HEK293 (cell line): Measurements from ENCODE around the gene ZNF771.
A peak's percentile ranks its signal among the peaks of the same experiment; 100 is the strongest.

ENCODE experiments used
- CTCF ChIA-PET: fragments of 350-600 bp; formaldehyde crosslinking; extraction: SDS; loops from one replicate; lab custom pipeline; 2021; ENCODE audit warnings: antibody characterized with exemption; lab: Yijun Ruan, JAX
- POLR2A ChIA-PET: fragments of 300-600 bp; formaldehyde crosslinking; extraction: SDS; loops from one replicate; lab custom pipeline; 2020; ENCODE audit warnings: antibody characterized with exemption, inconsistent platforms; lab: Yijun Ruan, JAX
- H3K27ac ChIP-seq: fragments of 200-500 bp; sonication (Bioruptor generic); 2 replicates; pipeline ENCODE4 v1.5.1; 2014; ENCODE audit warnings: low read depth, low read length, control low read depth, inconsistent platforms; ENCODE audit errors: extremely low read depth
- H3K36me3 ChIP-seq, 2 experiments: fragments of 200-500 bp in 1 of 2; sonication (Bioruptor generic) in 1 of 2; 1 replicate in 1 of 2; 2 replicates in 1 of 2; pipeline ENCODE4 v1.5.1; 2014 to 2017; ENCODE audit warnings: inconsistent platforms in 2 of 2, low read length in 2 of 2; ENCODE audit not compliant: control insufficient read depth in 2 of 2, insufficient read depth in 1 of 2
- H3K4me1 ChIP-seq: fragments of 200-500 bp; sonication (Bioruptor generic); 2 replicates; pipeline ENCODE4 v1.5.1; 2014; ENCODE audit warnings: mild to moderate bottlenecking, low read length, inconsistent platforms; ENCODE audit not compliant: control insufficient read depth, insufficient read depth
- H3K4me3 ChIP-seq: 2 replicates; pipeline ENCODE4 v1.5.1; 2011; ENCODE audit warnings: low read depth, mild to moderate bottlenecking, control low read depth, low read length, moderate library complexity
- H3K9me3 ChIP-seq: fragments of 200-500 bp; sonication (Bioruptor generic); 2 replicates; pipeline ENCODE4 v1.5.1; 2014; ENCODE audit warnings: low read depth, low read length, inconsistent platforms; ENCODE audit not compliant: control insufficient read depth, insufficient read depth
- ELK4 ChIP-seq: IDR thresholded peaks from 2 replicates; pipeline ENCODE4 v1.6.1; 2011; ENCODE audit warnings: mild to moderate bottlenecking, low read depth, low read length, borderline replicate concordance
- KLF1 ChIP-seq: fragments of 450-650 bp; formaldehyde crosslinking; IDR thresholded peaks from 2 replicates; pipeline ENCODE4 v1.5.1; 2016; ENCODE audit warnings: missing biosample characterization, missing genetic modification characterization
- OVOL3 ChIP-seq: fragments of 450-650 bp; formaldehyde crosslinking; IDR thresholded peaks from 2 replicates; pipeline ENCODE4 v1.5.1; 2016; ENCODE audit warnings: missing biosample characterization, missing genetic modification characterization
- PRDM10 ChIP-seq: fragments of 450-650 bp; formaldehyde crosslinking; IDR thresholded peaks from 2 replicates; pipeline ENCODE4 v1.5.1; 2016; ENCODE audit warnings: missing biosample characterization, missing genetic modification characterization
- SCRT1 ChIP-seq: fragments of 450-650 bp; formaldehyde crosslinking; IDR thresholded peaks from 2 replicates; pipeline ENCODE4 v1.5.1; 2016; ENCODE audit warnings: missing biosample characterization, missing genetic modification characterization, borderline replicate concordance
- ZNF132 ChIP-seq: fragments of 450-650 bp; formaldehyde crosslinking; IDR thresholded peaks from 2 replicates; pipeline ENCODE4 v1.5.1; 2017; ENCODE audit warnings: missing biosample characterization, missing genetic modification characterization, borderline replicate concordance
- ZNF146 ChIP-seq: fragments of 450-650 bp; formaldehyde crosslinking; IDR thresholded peaks from 2 replicates; pipeline ENCODE4 v1.5.1; 2016; ENCODE audit warnings: missing biosample characterization, missing genetic modification characterization
- ZNF18 ChIP-seq: fragments of 450-650 bp; formaldehyde crosslinking; IDR thresholded peaks from 2 replicates; pipeline ENCODE4 v1.5.1; 2016; ENCODE audit warnings: missing biosample characterization, missing genetic modification characterization
- ZNF184 ChIP-seq: fragments of 450-650 bp; IDR thresholded peaks from 2 replicates; pipeline ENCODE4 v1.5.1; 2018; ENCODE audit warnings: missing biosample characterization, mild to moderate bottlenecking, missing genetic modification characterization
- ZNF26 ChIP-seq: fragments of 450-650 bp; formaldehyde crosslinking; IDR thresholded peaks from 2 replicates; pipeline ENCODE4 v1.5.1; 2016; ENCODE audit warnings: missing biosample characterization, missing genetic modification characterization
- ZNF274 ChIP-seq, 2 experiments: fragments of 200-500 bp in 1 of 2; fragments of 450-650 bp in 1 of 2; sonication (Bioruptor generic) in 1 of 2; formaldehyde crosslinking in 1 of 2; IDR thresholded peaks; 2 replicates each; pipeline versions ENCODE4 v1.5.1 to v1.6.1; 2014 to 2016; ENCODE audit warnings: borderline replicate concordance in 1 of 2, inconsistent platforms in 1 of 2, low read length in 1 of 2, missing biosample characterization in 1 of 2, missing genetic modification characterization in 1 of 2
- ZNF335 ChIP-seq: fragments of 450-650 bp; formaldehyde crosslinking; conservative IDR thresholded peaks from 2 replicates; pipeline ENCODE4 v1.5.1; 2016; ENCODE audit warnings: missing biosample characterization, missing genetic modification characterization
- ZNF664 ChIP-seq: fragments of 450-650 bp; formaldehyde crosslinking; IDR thresholded peaks from 2 replicates; pipeline ENCODE4 v1.5.1; 2016; ENCODE audit warnings: missing biosample characterization, missing genetic modification characterization

Gene ZNF771

GRCh38 chr16:30409125-30410060 lies 2.0 kb downstream of the ZNF771 start (continued):
- TF ChIP-seq PRDM10 (peak; percentile 32; the same call in 1 of the 2 replicates), ZNF132 (tag by site-specific recombination) (no peak), ZNF146 (no peak), ZNF26 (tag by site-specific recombination) (no peak), ZNF335 (tag by site-specific recombination) (peak; percentile 47; the same call in 1 of the 2 replicates), KLF1 (tag by site-specific recombination) (no peak), ZNF274 (IDR thresholded peaks at IDR 0.05; ENCODE audit: low read length) (no peak), ZNF274 (tag by site-specific recombination; IDR thresholded peaks at IDR 0.05; ENCODE audit: borderline replicate concordance) (no peak), ELK4 (no peak), ZNF184 (tag by site-specific recombination) (peak; percentile 84; the same call in 1 of the 2 replicates), OVOL3 (tag by site-specific recombination) (no peak)

GRCh38 chr16:30413112-30413806 lies 5.9 kb downstream of the ZNF771 start:
- CTCF ChIA-PET = interaction anchor here (0.6 to 1.0 kb wide), 3 partner anchors 194 to 401 kb away, joined by 3 read pairs; no protein-coding TSS in a partner anchor
- TF ChIP-seq ZNF664 (tag by site-specific recombination) = 0 out of 2 replicates have a peak, but pooled peaks have one; percentile 14
- no peak for TF ChIP-seq SCRT1 (tag by site-specific recombination)
- TF ChIP-seq ZNF18 = no peak
- TF ChIP-seq, all 188 proteins: peak for 1
- Histone ChIP-seq H3K9me3 (no peaks in the 10 kb centered on the region), H3K27ac (no peak overlapping the region), H3K4me3 (no peak overlapping the region), H3K36me3 (peaks cover 17 to 80% of the 10 kb centered on the region in 2 experiments; a peak in 2 of 3 replicates), H3K4me1 (peaks cover 10% of the 10 kb centered on the region)
- POLR2A ChIA-PET = no interaction called here
